GM21723 (cell line): Measurements from ENCODE around the gene CELA3B.
"Not testable (repeated sequence)": the region's sequence is repeated elsewhere in the genome, so short reads cannot be mapped to it uniquely, and the experiment has no call there.

Experiments
- ATAC-seq: cut with Tn5 transposase; IDR thresholded peaks from one replicate; pipeline ENCODE4 v1.9.1; 2021; ENCODE audit warnings: mild to moderate bottlenecking, moderate library complexity; ENCODE audit not compliant: unreplicated experiment

Gene CELA3B

DNA sequence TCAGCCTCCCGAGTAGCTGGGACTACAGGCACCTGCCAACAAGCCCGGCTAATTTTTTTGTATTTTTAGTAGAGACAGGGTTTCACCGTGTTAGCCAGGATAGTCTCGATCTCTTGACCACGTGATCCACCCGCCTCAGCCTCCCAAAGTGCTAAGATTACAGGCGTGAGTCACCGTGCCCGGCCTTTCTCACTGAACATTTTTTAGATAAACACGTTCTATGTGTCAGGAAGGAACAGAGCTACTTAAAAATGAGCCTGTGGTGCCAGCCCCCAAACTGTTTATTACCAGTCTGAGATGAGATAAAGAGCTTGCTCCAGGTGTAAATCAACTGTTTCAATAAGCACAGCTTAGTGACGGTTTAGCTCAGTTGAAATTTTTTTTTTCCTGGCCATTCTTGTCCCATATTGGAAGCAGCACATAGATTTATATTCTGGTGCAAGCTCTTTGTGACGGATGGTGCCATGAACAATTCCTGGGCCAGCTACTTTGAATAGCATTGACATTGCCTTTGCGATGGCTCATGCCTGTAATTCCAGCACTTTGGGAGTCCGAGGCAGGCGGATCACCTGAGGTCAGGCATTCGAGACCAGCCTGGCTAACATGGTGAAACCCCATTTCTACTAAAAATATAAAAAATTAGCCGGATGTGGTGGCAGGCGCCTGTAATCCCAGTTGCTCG, 33.7 kb upstream of the CELA3B start:
- ATAC-seq = not testable (repeated sequence)

GRCh38 chr1:21944733-21945073, 32.1 kb upstream of the CELA3B start:
- ATAC-seq = no peak

DNA sequence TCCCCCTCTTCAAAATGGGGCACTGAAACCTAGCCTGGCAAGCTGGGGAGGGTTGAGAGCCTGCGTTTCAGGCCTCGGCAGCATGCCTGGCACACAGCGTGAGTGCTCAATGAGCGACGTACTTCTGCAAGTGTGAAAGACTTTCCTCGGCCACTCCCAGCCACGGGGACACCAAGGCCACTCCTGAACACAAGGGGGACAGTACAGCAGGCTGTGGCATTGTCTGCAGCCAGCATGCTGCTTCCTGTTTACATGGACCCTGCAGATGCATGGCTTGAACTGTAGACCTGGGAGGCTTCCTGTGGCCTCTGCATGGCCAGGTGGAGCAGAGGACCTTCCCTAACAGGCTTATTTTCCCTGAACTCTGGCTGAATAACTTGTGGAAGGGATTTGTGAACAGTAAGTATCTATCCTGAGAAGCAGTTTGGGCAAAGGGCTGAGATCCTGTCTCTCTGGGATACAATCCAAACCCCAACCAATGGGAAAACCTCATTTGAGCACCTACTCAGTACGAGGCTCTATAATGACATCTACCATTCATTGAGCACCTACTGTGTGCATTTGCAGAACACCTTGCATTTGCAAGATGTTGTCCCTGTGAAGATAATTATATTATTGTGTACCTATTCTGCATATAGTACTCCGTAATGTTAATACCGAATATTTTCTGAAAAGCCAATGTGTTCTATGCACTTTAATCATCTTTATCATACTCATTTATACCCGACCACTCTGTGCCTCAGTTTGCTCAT, 29.8 kb upstream of the CELA3B start:
- no peak for ATAC-seq

DNA sequence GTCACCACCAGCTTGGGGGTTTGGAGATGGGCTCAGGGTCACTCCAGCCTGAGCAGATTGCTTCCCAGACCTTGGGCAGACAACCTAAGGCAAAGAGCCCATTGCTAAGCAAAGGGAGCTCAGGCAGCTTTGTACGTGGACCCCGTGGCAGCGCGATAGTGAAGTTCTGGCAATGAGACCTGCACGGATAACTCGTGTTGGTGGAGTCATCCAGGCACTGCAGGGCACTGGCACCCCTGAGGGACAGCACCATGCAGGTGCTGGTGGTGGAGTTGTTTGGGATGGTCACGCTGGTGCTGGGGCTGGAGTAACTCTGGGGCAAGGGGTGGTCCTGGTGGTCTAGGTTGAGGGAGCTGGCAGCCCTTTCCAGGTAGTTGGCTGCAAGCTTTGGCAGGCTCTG, 26.1 kb upstream of the CELA3B start:
- ATAC-seq = no peak

DNA sequence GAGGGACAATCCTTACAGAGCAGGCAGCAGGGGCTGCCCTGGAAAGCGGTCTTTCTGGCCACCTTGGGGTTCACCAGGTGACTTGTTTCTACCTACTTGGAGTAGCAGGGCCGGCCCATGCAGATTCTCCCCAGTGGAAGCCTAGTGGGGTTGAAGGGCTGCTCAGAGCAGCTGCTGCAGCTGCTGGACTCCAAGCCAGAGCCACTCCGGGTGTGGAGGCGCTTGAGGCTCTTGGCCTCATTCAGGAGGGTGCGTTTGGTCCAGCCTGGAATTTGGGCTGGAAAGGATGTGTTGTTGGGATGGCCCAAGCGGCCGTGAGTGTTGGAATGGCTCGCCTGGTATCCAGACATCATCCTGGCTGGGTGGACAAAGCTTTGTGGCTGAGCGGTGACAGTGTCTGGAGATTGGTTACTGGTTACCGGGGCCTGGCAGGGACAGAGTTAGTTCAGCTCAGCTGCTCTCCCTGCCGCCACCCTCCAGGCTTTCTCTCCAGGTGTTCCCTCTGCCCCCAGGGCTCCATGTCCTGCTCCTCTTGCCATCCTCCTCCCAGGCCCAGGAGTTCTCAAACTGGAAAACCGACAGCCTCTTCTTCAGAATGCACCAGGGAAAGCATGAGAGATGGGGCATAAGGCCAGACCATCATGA, 25.5 kb upstream of the CELA3B start:
- ATAC-seq = no peak

DNA sequence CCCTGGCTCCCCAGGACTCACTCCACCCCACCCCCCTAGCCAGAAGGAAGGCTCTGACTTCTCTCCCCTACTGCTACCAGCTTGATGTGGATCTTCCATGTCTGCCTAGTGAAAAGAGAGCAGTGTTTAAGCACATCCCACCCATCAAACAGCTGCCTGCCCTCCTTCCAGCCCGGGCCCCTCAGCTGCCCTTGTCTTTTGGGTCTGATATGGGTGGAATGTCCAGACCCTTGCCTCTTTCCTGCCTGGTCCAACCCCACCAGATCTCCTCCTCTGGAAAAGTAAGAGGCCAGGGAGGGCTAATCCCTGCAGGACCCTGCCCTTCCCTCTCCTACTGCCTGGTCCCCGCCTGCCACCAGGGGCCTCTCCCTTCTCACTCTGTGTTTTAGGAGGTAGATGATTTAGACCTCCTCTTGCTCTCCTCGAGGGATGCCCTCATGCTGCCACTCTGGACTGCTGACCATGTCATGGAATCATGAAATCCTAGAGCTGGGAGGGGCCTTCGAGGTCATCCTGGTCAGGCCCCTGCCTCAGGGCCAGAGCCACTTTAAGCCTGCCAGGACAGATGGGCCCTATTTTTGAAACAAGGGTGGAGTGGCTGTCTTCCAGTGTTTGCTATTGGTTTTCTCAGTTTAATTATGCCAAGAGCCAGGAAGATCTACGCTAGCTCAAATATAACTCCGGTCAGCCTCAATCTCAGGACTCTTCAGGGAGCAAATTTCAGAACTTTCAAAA, 23.9 kb upstream of the CELA3B start:
- ATAC-seq = no peak

DNA sequence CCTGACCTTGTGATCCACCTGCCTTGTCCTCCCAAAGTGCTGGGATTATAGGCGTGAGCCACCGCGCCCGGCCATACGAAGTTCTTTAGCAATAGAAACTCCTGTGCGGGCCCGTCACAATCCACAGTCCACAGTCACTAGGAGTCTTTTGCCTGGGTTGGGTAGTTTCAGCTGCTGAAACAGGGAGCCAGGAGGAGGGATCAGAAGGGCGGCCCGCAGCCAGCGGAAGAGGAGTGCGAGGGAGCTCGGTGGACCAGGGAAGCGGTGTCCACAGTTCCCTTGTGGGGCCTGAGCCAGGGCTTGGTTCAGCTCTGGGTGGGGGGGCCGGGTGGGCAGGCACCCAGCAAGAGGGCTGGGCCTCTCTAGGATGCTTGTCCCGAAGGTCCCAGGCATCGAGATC, 21.8 kb upstream of the CELA3B start:
- ATAC-seq = no peak

- ATAC-seq = no peak
Measured at GRCh38 chr1:21955501-21956281, 21.1 kb upstream of the CELA3B start.

- no peak for ATAC-seq
Measured at GRCh38 chr1:21956720-21957552, 19.9 kb upstream of the CELA3B start.

DNA sequence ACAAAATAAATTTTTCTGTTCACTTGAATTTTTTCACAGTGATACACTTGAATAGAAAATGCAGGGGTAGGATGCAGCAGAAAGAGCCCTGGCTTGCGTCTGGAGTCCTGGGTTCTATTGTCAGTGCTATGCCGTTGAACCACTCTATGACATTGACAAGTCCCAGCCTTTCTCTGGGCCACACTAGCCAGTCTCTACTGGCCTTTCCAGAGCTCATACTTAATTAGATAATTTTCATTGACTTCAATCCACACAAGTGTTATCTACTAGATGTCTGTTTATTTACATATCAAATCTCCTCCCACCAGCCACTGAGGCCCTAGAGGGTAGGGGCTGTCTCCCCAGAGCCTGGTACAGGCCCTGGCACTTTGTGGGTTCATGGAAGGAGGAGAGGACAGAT, 15.5 kb upstream of the CELA3B start:
- no peak for ATAC-seq

- ATAC-seq = no peak
Measured at GRCh38 chr1:21961799-21962198, 15.0 kb upstream of the CELA3B start.

- no peak for ATAC-seq
Measured at GRCh38 chr1:21963477-21964217, 13.2 kb upstream of the CELA3B start.

GRCh38 chr1:21966247-21967000, 10.4 kb upstream of the CELA3B start:
- no peak for ATAC-seq

GRCh38 chr1:21967216-21967615, 9.6 kb upstream of the CELA3B start:
- ATAC-seq = not testable (repeated sequence)

- ATAC-seq = not testable (repeated sequence)
Measured at GRCh38 chr1:21969066-21969465, 7.8 kb upstream of the CELA3B start.

DNA sequence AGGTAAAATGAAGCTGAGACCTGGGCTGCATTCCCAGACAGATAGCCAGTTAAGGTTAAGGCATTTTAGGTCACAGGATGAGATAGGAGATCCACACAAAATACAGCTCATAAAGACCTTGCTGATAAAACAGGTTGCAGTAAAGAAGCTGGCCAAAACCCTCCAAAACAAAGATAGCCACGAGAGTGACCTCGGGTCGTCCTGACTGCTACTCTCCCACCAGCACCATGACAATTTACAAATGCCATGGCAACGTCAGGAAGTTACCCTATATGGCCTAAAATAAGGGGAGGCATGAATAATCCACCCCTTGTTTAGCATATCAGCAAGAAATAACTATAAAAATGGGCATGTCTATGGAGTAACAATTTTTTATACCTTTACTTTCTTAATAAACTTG, 6.3 kb upstream of the CELA3B start:
- not testable (repeated sequence) for ATAC-seq

DNA sequence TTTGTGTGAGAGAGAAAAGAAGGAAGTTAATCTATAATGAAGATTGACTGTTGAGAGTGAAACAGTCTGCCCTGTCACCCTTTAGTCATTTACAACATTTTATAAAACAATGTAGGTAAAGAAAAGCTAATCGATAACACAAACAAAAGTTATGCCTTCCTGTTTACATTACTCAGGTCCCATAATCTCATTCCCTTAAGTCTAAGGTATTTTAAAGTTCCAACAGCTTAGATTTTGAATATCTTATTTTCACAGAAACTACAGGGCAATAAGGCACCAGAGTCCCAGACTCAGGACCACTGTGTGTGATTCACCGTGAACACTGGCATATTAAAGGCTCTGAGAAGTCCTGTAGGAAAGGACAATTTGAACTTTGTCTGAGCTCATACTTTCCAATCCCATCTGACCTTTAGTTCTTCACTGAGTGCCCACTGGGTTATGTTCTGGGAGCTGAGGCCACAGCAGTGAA, 3.8 kb upstream of the CELA3B start:
- not testable (repeated sequence) for ATAC-seq

DNA sequence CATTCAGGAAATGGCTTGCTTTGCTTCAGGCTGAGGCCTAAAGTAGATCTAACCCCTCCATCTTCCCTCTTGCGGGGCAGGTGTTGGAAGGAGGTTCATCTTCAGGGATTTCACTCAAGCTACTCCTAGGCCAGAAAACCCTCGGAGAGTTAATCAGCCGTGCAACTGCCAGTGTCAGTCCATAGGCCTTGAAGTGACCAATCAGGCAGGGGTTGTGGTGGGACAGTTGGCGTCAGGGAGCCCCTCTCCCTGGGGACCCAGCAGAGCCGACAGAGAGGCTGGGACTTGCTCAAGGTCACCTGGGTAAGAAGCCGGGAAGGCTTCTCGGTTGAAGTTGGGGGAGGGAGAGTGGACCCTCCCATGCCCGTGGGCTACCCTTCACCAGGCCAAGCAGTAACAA, 2.9 kb upstream of the CELA3B start:
- ATAC-seq = not testable (repeated sequence)
